Trophoblast cell (in vitro differentiated cells and primary cell): ENCODE measurements around the gene ACOT7.

Experiments
- DNase-seq, 2 donors: peaks; one replicate each; pipeline ENCODE4 v3.0.0-alpha.2; 2016
- H2AFZ ChIP-seq: 2 replicates; pipeline ENCODE4 v1.6.1; 2013; ENCODE audit warnings: low read length, moderate library complexity, mild to moderate bottlenecking; ENCODE audit not compliant: insufficient read depth, poor library complexity
- H2AK5ac ChIP-seq: 2 replicates; pipeline ENCODE4 v1.6.1; 2013; ENCODE audit warnings: mild to moderate bottlenecking, low read length
- H2BK120ac ChIP-seq: 2 replicates; pipeline ENCODE4 v1.6.1; 2013; ENCODE audit warnings: low read length, mild to moderate bottlenecking, moderate library complexity; ENCODE audit not compliant: insufficient read depth, poor library complexity
- H2BK12ac ChIP-seq: 2 replicates; pipeline ENCODE4 v1.6.1; 2013; ENCODE audit warnings: mild to moderate bottlenecking, low read length, moderate library complexity
- H2BK5ac ChIP-seq: 2 replicates; pipeline ENCODE4 v1.6.1; 2013; ENCODE audit warnings: low read length, low read depth, moderate library complexity, mild to moderate bottlenecking; ENCODE audit not compliant: poor library complexity
- H3K14ac ChIP-seq: 2 replicates; pipeline ENCODE4 v1.6.1; 2013; ENCODE audit warnings: mild to moderate bottlenecking, low read length
- H3K18ac ChIP-seq: 2 replicates; pipeline ENCODE4 v1.6.1; 2013; ENCODE audit warnings: mild to moderate bottlenecking, low read length
- H3K23ac ChIP-seq: 2 replicates; pipeline ENCODE4 v1.6.1; 2013; ENCODE audit warnings: low read length
- H3K27ac ChIP-seq: 2 replicates; pipeline ENCODE4 v1.5.1; 2013; ENCODE audit warnings: low read depth, mild to moderate bottlenecking, inconsistent platforms, low read length, moderate library complexity
- H3K27me3 ChIP-seq: 2 replicates; pipeline ENCODE4 v1.6.1; 2013; ENCODE audit warnings: inconsistent platforms, mild to moderate bottlenecking, low read length, moderate library complexity; ENCODE audit not compliant: insufficient read depth
- H3K36me3 ChIP-seq, 2 experiments: 1 replicate in 1 of 2; 2 replicates in 1 of 2; pipeline ENCODE4 v1.6.1; 2013; ENCODE audit warnings: low read length in 2 of 2, mild to moderate bottlenecking in 2 of 2, moderate library complexity in 1 of 2; ENCODE audit not compliant: insufficient read depth in 2 of 2, control insufficient read depth in 1 of 2
- H3K4ac ChIP-seq: 2 replicates; pipeline ENCODE4 v1.6.1; 2013; ENCODE audit warnings: low read depth, mild to moderate bottlenecking, low read length, moderate library complexity
- H3K4me1 ChIP-seq, 2 experiments: 1 replicate in 1 of 2; 2 replicates in 1 of 2; pipeline ENCODE4 v1.6.1; 2013; ENCODE audit warnings: low read length in 2 of 2, mild to moderate bottlenecking in 2 of 2, moderate library complexity in 1 of 2; ENCODE audit not compliant: insufficient read depth in 2 of 2, control insufficient read depth in 1 of 2
- H3K4me2 ChIP-seq: 2 replicates; pipeline ENCODE4 v1.6.1; 2013; ENCODE audit warnings: inconsistent platforms, mild to moderate bottlenecking, low read length, moderate library complexity
- H3K4me3 ChIP-seq: 2 replicates; pipeline ENCODE4 v1.5.1; 2013; ENCODE audit warnings: mild to moderate bottlenecking, low read depth, low read length, inconsistent platforms
- H3K79me1 ChIP-seq: one replicate; pipeline ENCODE4 v1.6.1; 2013; ENCODE audit warnings: low read length
- H3K79me2 ChIP-seq: 2 replicates; pipeline ENCODE4 v1.6.1; 2013; ENCODE audit warnings: low read length, mild to moderate bottlenecking; ENCODE audit not compliant: control insufficient read depth, insufficient read depth, poor library complexity
- H3K9ac ChIP-seq: 2 replicates; pipeline ENCODE4 v1.6.1; 2013; ENCODE audit warnings: mild to moderate bottlenecking, low read length
- H3K9me3 ChIP-seq: 2 replicates; pipeline ENCODE4 v1.6.1; 2013; ENCODE audit warnings: low read depth, mild to moderate bottlenecking, control low read depth, inconsistent platforms, low read length; ENCODE audit not compliant: insufficient read depth
- H4K12ac ChIP-seq: 2 replicates; pipeline ENCODE4 v1.6.1; 2013; ENCODE audit warnings: low read depth, mild to moderate bottlenecking, low read length, moderate library complexity
- H4K8ac ChIP-seq: 2 replicates; pipeline ENCODE4 v1.6.1; 2013; ENCODE audit warnings: low read depth, mild to moderate bottlenecking, low read length, moderate library complexity
- H4K91ac ChIP-seq: one replicate; pipeline ENCODE4 v1.6.1; 2013; ENCODE audit warnings: low read depth, mild to moderate bottlenecking, low read length, moderate library complexity
- WGBS: extraction: QIAGEN DNeasy Blood & Tissue Kit; methylation state at CpG from one replicate; pipeline ENCODE4 v1.1.7; 2013; ENCODE audit warnings: missing lambda C conversion rate; ENCODE audit not compliant: insufficient read length, insufficient coverage; ENCODE audit errors: extremely low coverage; 5-methylcytosine and 5-hydroxymethylcytosine counted together

ACOT7 gene

DNA sequence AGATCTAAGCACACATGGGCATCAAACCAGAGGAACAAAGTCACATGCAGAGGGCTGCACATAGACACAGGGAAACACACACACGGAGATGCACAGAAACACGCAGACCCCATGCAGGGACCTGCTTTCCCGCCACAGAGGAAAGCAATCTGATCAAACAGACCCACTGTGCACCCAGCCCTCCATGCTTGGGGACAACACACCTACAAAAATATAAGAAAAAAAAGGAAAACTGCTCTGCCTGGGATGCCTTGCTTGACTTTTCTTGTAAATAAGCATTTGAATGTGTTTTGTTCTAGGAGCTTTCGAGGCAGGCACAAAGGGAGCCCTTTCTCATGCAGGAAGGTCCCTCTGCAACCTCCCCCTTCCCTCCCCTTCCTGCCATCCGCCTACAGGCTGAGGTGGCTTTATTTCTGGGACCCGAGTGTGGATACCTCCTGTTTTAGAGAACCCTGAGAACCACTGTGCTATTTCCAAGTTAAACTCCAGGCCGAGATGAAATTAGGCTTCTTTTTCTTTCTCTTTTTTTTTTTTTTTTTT lies 154.3 kb downstream of the ACOT7 start:
- peaks cover 51% of the 10 kb centered on the region for H3K27me3 ChIP-seq
- no peak overlapping the region for H2AFZ ChIP-seq
- no peak overlapping the region for H2AK5ac ChIP-seq
- no peak overlapping the region for H3K18ac ChIP-seq
- no peak overlapping the region for H3K4me3 ChIP-seq
- H3K14ac ChIP-seq: no peak overlapping the region
- no peak overlapping the region for H4K91ac ChIP-seq
- H3K79me2 ChIP-seq: peaks cover 12% of the 10 kb centered on the region
- no peak for DNase-seq
- no peak overlapping the region for H4K12ac ChIP-seq
- no peak overlapping the region for H3K4me2 ChIP-seq
- no peak overlapping the region for H2BK12ac ChIP-seq
- H3K9me3 ChIP-seq: peaks cover 8% of the 10 kb centered on the region
- no peak overlapping the region for H2BK120ac ChIP-seq
- peaks cover 6 to 10% of the 10 kb centered on the region in 2 experiments for H3K4me1 ChIP-seq
- H3K4ac ChIP-seq: no peak overlapping the region
- H3K27ac ChIP-seq: no peak overlapping the region
- peaks cover 10% of the 10 kb centered on the region for H3K79me1 ChIP-seq
- no peak overlapping the region for H2BK5ac ChIP-seq
- H3K36me3 ChIP-seq: no peaks in the 10 kb centered on the region
- WGBS: no CpG with 5 or more reads among the region's 7 CpGs
- no peak overlapping the region for H3K23ac ChIP-seq
- no peak overlapping the region for H4K8ac ChIP-seq
- H3K9ac ChIP-seq: no peak overlapping the region

DNA sequence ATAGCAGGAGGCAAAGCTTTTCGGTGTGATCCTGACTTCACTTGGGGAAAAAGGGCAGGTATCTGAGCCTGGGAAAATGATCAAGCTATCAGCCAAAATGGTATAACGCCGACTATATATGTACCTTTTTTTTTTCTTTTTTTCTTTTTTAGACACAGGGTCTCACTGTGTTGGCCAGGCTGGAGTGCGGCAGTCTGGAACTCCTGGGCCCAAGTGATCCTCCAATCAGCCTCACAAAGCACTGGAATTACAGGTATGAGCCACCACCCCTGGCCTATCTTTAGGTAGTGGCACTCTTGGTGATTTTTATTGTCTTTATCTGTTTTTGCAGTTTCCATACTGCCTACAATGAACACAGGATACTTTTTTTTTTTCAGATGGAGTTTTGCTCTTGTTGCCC lies 156.5 kb downstream of the ACOT7 start:
- Histone ChIP-seq H4K8ac (no peak overlapping the region), H3K18ac (no peak overlapping the region), H3K14ac (no peak overlapping the region), H3K27me3 (peaks cover 30% of the 10 kb centered on the region), H3K4me1 (peaks cover 6 to 10% of the 10 kb centered on the region in 2 experiments), H2BK5ac (no peak overlapping the region), H3K9me3 (no peaks in the 10 kb centered on the region), H2AFZ (no peak overlapping the region), H2BK12ac (no peak overlapping the region), H4K91ac (no peak overlapping the region), H3K4me3 (no peak overlapping the region), H3K23ac (no peak overlapping the region), H2BK120ac (no peak overlapping the region), H4K12ac (no peak overlapping the region), H3K4ac (no peak overlapping the region), H3K36me3 (peaks cover 2 to 10% of the 10 kb centered on the region in 2 experiments), H3K79me2 (peaks cover 12% of the 10 kb centered on the region), H3K9ac (no peak overlapping the region), H3K79me1 (peaks cover 10% of the 10 kb centered on the region), H3K27ac (no peak overlapping the region), H2AK5ac (no peak overlapping the region), H3K4me2 (no peak overlapping the region)
- no peak for DNase-seq
- no CpG with 5 or more reads among the region's 4 CpGs for WGBS

DNA sequence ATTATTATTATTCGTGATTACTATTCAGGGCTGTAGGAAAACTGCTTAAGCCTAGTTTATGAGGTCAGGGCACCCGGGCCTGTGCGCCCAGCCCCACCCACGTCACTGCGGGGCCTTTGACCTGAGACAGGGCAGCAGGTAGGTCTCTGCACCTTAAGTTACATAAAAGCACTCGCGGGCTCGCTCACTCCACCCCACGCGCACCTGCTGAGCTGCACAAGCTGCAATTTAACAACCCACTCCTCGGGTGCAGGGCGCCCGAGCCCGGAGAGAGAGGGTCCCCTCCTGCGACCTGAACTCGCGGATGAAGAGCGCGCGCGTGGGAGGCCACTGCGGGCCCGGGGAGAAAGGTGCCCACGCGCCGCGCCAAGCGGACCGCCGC lies 158.3 kb downstream of the ACOT7 start:
- H2BK5ac ChIP-seq: no peak overlapping the region
- H3K9me3 ChIP-seq: no peaks in the 10 kb centered on the region
- no peak overlapping the region for H3K27ac ChIP-seq
- H4K8ac ChIP-seq: peak overlapping the region; percentile 85
- H3K36me3 ChIP-seq: peaks cover 12 to 23% of the 10 kb centered on the region in 2 experiments
- peaks cover 12% of the 10 kb centered on the region for H3K79me2 ChIP-seq
- H3K18ac ChIP-seq: peak overlapping the region; percentile 59
- peaks cover 12% of the 10 kb centered on the region for H3K27me3 ChIP-seq
- H3K4me2 ChIP-seq: peak overlapping the region; percentile 81
- peak overlapping the region; percentile 97 for H3K9ac ChIP-seq
- peaks cover 10% of the 10 kb centered on the region for H3K79me1 ChIP-seq
- peak overlapping the region; percentile 65 for H4K12ac ChIP-seq
- peak overlapping the region; percentile 94 for H4K91ac ChIP-seq
- peak overlapping the region; percentile 69 for H3K14ac ChIP-seq
- no peak overlapping the region for H2BK12ac ChIP-seq
- peaks cover 6 to 10% of the 10 kb centered on the region in 2 experiments for H3K4me1 ChIP-seq
- H3K4me3 ChIP-seq: peak overlapping the region; percentile 100
- peak overlapping the region; percentile 18 for H2BK120ac ChIP-seq
- H3K4ac ChIP-seq: peak overlapping the region; percentile 82
- no CpG with 5 or more reads among the region's 30 CpGs for WGBS
- H3K23ac ChIP-seq: no peak overlapping the region
- peak overlapping the region; percentile 92 for H2AFZ ChIP-seq
- DNase-seq: peak; percentile 35 to 46
- peak overlapping the region; percentile 18 for H2AK5ac ChIP-seq

DNA sequence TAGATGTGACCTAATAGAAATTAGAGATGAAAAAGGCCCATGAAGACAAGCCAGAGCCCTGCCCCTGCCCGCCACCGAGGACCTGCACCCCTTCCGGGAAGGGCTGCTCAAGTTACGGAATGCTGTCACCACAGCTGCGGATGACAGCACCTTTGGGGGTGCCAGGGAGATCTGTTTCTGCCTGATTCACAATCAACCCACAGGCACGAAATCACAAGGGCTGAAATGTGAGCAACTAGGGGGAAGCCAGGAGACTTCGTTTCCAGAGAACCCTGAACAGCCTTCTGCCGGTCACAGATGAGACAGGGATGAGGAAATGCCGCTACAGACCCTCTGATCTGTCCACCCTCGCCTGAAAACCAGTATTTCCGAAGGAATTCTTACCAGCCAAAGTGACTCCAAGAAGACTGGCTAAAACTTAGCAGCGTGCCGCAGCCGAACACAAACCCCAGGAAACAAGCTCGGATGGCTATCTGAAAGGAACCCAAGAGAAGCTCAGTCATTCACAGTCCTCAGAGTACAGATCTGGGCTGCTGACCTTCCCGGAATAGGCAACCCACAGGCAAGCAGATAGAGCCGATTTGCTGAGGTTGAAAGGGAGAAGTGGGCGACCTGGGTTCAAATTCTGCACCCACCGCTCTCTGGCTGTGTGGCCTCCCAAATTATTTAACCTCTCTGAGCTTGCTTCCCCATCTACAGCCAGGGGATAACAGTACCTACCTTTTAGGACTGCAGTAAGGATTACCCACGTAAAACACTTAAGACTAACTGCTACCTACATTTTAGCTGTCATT lies 158.9 kb downstream of the ACOT7 start:
- peak in 1 of 2 donors; percentile 15 for DNase-seq
- Histone ChIP-seq H3K79me2 (peaks cover 12% of the 10 kb centered on the region), H3K4me2 (peak overlapping the region; percentile 81)

More for the DNA sequence above, 158.9 kb downstream of the ACOT7 start:
- Histone ChIP-seq H3K4ac (peak overlapping the region; percentile 82), H2AK5ac (no peak overlapping the region), H4K91ac (no peak overlapping the region), H3K27ac (no peak overlapping the region), H2BK120ac (no peak overlapping the region), H3K27me3 (peaks cover 7% of the 10 kb centered on the region), H3K9me3 (no peaks in the 10 kb centered on the region), H3K79me1 (peaks cover 10% of the 10 kb centered on the region), H3K4me1 (peaks cover 6 to 10% of the 10 kb centered on the region in 2 experiments), H2BK5ac (no peak overlapping the region), H2BK12ac (no peak overlapping the region), H3K36me3 (peaks cover 15 to 29% of the 10 kb centered on the region in 2 experiments), H3K18ac (no peak overlapping the region), H3K23ac (peak overlapping the region; percentile 40), H3K4me3 (peak overlapping the region; percentile 100), H3K9ac (peak overlapping the region; percentile 97), H3K14ac (no peak overlapping the region), H4K8ac (no peak overlapping the region), H4K12ac (peak overlapping the region; percentile 16), H2AFZ (no peak overlapping the region)
- no CpG with 5 or more reads among the region's 20 CpGs for WGBS
